ENCODE measurements around the gene SFXN1.

- TF ChIP-seq CTCF (IDR thresholded peaks at IDR 0.05) (no peak), POLR2A (IDR thresholded peaks at IDR 0.05) (no peak), POLR2AphosphoS5 (IDR thresholded peaks at IDR 0.05) (no peak)
Measured at GRCh38 chr5:175513726-175514125, 35.4 kb downstream of the SFXN1 start.
